Epithelial cell of esophagus (primary cell): ENCODE data around the gene LIN37.
"Not testable (repeated sequence)": the region's sequence is repeated elsewhere in the genome, so short reads cannot be mapped to it uniquely, and the experiment has no call there.

Source experiments
- DNase-seq: peaks from one replicate; pipeline ENCODE4 v3.0.0; 2010; ENCODE audit warnings: low read depth
- H3K4me3 ChIP-seq: 2 replicates; pipeline ENCODE4 v1.5.1; 2011; ENCODE audit warnings: mild to moderate bottlenecking, low read length, control low read depth
- TF ChIP-seq, protein P1 (sequence below): IDR thresholded peaks from 2 replicates; pipeline ENCODE4 v1.5.1; 2011; ENCODE audit warnings: low read depth, mild to moderate bottlenecking, low read length, control low read depth, inconsistent platforms; ENCODE audit not compliant: insufficient read depth; ENCODE audit errors: missing control alignments

The LIN37 gene

DNA sequence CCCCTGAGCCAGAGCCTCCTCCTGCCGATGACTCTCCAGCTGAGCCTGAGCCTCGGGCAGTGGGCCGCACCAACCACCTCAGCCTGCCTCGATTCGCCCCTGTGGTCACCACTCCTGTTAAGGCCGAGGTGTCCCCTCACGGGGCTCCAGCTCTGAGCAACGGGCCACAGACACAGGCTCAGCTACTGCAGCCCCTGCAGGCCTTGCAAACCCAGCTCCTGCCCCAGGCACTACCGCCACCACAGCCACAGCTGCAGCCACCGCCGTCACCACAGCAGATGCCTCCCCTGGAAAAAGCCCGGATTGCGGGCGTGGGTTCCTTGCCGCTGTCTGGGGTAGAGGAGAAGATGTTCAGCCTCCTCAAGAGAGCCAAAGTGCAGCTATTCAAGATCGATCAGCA lies 27.0 kb upstream of the LIN37 start:
- H3K4me3 ChIP-seq, result no peak overlapping the region
- TF ChIP-seq, protein P1, sequence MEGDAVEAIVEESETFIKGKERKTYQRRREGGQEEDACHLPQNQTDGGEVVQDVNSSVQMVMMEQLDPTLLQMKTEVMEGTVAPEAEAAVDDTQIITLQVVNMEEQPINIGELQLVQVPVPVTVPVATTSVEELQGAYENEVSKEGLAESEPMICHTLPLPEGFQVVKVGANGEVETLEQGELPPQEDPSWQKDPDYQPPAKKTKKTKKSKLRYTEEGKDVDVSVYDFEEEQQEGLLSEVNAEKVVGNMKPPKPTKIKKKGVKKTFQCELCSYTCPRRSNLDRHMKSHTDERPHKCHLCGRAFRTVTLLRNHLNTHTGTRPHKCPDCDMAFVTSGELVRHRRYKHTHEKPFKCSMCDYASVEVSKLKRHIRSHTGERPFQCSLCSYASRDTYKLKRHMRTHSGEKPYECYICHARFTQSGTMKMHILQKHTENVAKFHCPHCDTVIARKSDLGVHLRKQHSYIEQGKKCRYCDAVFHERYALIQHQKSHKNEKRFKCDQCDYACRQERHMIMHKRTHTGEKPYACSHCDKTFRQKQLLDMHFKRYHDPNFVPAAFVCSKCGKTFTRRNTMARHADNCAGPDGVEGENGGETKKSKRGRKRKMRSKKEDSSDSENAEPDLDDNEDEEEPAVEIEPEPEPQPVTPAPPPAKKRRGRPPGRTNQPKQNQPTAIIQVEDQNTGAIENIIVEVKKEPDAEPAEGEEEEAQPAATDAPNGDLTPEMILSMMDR, result no peak
- no peak for DNase-seq

DNA sequence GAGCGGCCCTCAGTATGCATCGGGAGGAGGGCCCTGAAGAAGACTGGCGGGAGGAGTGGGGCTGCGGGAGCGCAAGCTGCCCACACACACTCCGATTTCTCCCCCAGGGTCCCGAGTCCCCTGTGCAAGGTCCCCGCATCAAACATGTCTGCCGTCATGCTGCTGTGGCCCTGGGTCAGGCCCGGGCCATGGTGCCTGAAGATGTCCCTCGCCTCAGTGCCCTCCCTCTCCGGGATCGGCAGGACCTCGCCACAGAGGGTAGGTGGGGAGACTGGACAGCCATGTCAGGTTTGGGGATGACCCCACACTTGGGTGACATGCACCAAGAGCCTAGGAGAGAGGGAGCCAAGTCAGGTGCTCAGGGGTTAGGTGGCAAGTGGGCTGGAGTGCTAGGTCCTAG lies 25.9 kb upstream of the LIN37 start:
- TF ChIP-seq, protein P1, result no peak
- no peak for DNase-seq
- H3K4me3 ChIP-seq, result no peak overlapping the region

DNA sequence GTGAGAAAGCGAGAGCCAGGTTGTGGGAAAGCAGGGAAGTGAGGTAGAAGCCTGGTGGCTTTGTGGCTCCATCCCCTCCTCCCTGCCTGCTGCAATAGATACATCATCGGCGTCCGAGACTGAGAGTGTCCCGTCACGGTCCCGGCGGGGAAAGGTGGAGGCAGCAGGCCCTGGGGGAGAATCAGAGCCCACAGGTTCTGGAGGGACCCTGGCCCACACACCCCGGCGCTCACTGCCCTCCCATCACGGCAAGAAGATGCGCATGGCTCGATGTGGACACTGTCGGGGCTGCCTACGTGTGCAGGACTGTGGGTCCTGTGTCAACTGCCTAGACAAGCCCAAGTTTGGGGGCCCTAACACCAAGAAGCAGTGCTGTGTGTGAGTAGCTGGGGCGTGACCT lies 25.5 kb upstream of the LIN37 start:
- TF ChIP-seq, protein P1, result no peak
- H3K4me3 ChIP-seq, result no peak overlapping the region
- no peak for DNase-seq

DNA sequence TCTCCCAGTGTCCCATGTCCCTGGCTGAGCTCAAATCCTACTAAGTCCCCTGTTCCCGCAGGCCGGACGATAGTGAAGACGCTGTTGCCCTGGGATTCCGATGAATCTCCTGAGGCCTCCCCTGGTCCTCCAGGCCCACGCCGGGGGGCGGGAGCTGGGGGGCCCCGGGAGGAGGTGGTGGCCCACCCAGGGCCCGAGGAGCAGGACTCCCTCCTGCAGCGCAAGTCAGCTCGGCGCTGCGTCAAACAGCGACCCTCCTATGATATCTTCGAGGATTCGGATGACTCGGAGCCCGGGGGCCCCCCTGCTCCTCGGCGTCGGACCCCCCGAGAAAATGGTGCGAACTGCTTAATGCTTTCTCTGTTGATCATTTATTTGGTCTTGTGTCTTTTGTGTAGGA lies 24.7 kb upstream of the LIN37 start:
- TF ChIP-seq, protein P1, result no peak
- DNase-seq, result no peak
- no peak overlapping the region for H3K4me3 ChIP-seq

DNA sequence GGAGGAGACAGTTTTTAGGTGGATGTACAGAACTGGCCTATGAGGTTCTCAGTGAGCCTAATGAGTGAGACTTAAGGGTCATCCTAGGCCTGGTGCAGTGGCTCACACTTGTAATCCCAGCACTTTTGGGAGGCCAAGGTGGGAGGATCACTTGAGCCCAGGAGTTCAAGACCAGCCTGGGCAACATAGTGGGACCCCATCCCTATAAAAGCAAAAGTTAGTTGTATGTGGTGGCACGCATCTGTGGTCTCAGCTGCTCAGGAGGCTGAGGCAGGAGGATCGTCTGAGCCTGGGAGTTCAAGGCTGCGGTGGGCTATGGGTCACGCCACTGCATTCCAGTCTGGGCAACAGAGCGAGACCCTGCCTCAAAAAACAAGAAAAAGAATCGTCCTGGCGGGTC lies 24.2 kb upstream of the LIN37 start:
- H3K4me3 ChIP-seq, DNase-seq: not testable (repeated sequence)

DNA sequence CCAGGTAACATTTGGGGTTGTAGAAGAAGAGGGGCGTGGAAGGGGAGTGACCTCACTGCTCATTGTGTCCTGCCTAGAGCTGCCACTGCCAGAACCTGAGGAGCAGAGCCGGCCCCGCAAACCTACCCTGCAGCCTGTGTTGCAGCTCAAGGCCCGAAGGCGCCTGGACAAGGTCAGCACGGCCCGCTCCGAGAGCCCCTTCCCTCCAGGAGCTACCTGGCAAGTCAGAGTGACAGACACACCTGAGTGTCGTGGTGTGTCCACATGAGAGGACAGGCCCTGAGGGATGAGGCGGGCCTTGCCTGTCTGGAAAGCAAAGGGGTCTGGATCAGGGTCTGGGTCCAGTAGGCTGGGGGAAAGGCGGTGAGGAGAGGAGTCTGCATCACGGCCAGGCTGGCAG lies 23.8 kb upstream of the LIN37 start:
- TF ChIP-seq, protein P1, result no peak
- no peak for DNase-seq
- H3K4me3 ChIP-seq, result no peak overlapping the region

DNA sequence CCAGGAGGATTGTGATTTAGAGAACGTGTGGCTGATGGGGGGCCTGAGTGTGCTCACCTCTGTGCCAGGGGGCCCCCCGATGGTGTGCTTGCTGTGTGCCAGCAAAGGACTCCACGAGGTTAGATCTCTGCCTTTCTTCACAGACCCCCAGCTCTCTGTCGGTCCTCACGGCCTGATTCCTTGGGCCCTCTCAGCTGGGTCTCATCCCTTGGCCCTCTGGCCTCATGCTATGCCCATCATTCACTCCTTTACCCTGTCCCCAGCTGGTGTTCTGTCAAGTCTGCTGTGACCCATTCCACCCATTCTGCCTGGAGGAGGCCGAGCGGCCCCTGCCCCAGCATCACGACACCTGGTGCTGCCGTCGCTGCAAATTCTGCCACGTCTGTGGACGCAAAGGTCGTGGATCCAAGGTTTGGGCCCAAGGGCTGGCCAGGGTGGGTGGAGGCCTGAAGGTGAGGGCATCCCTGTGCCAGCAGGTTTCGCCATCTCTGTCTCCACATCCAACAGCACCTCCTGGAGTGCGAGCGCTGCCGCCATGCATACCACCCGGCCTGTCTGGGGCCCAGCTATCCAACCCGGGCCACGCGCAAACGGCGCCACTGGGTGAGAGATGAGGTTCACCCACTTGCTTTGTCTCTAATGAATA lies 23.0 kb upstream of the LIN37 start:
- no peak for DNase-seq
- TF ChIP-seq, protein P1, result no peak
- no peak overlapping the region for H3K4me3 ChIP-seq
